COLO829 (cell line): Measurements from ENCODE around the gene BMP7.

Experiments used
- DNase-seq: peaks from one replicate; pipeline ENCODE4 v3.0.0; 2012; ENCODE audit warnings: low spot score

Gene BMP7

DNA sequence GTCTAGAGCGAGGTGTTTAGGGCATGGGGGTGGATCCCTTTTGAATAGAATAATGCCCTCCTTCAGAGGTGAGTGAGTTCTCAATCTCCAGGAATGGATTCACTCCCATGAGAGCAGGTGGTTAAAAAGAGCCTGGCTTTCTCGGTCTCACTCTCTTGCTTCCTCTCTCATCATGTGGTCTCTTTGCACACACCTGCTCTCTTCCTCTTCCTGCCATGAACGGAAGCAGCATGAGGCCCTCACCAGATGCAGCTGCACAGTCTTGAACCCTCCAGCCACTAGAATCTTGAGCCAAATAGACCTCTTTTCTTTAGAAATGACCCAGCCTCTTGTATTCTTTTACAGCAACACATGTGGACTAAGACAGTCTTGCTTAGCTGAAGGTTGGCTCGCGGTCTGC lies 119.3 kb downstream of the BMP7 start:
- no peak for DNase-seq

DNA sequence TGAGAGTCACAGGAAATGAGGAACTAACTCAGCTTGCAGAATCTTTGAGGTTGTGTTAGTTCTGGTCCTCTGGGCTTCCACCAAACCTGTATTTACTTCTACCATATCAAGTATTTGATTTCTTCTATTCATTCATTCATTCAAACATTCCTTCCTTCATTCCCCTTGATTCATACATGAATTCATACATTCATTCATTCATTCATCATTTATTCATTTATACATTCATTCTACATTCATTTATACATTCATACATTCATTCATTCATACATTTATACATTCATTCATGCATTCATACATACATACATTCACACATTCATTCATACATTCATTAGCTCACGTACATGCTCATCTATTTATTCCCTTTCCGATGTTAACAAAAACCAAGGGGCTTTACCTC lies 120.3 kb downstream of the BMP7 start:
- no peak for DNase-seq

- no peak for DNase-seq
Observed at GRCh38 chr20:57145089-57145631, 121.3 kb downstream of the BMP7 start.

- no peak for DNase-seq
Observed at GRCh38 chr20:57143173-57143572, 123.3 kb downstream of the BMP7 start.

- no peak for DNase-seq
Observed at GRCh38 chr20:57142667-57143066, 123.8 kb downstream of the BMP7 start.

- no peak for DNase-seq
Observed at GRCh38 chr20:57141492-57141891, 124.9 kb downstream of the BMP7 start.

DNA sequence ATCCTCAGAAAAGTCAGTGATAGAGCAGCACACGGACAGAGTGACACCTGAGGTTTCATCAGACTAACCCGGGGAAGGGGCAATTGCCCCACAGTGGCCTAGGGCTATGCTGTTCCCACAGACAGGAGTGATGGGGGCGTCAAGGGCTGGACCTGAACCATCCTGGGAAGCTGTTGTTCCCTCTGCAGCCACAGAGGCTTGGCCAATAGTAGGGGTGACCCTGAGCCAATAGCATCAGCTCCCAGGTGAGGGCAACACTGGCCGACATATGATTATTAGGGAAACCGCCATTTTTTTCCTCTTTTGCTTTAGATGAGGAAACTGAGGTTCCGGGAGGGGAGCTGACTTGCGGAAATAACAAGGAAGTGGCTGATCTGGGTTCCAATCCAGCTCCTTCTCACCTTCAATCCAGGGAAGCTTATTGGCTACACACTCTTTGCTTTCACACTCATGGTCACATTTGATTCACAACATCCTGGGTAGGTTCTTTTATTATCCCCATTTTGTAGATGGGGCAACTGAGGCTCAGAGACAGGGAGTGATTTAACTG lies 126.0 kb downstream of the BMP7 start:
- no peak for DNase-seq

DNA sequence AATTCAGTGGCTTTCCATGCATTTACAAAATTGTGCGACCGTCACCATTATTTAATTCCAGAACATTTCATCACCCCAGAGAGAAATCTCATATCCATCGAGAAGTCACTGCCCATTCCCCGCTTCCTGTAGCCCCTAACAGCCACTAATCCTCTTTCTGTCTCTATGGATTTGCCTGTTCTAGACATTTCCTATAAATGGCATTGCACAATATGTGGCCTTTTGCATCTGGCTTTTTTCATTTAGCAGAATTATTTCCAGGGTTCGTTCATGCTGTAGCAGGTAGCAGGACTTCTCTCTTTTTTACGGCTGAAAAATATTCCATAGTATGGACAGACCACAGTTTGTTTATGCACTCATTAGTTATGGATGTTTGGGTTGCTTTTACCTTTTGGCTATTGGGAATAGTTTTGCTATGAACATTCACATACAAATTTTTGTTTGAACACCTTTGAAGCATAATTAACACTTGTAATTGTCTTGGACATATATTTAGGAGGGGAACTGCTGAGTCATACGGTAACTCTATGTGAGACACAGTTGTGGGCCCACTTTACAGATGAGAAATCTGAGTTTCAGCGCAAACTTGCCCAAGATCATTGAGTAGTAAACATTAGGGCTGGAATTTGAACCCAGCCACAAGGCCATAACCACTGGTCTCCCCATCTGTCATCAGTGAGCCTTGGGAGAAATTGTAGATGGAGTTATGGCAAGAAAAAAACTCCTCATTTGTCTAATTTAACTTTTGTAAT lies 126.9 kb downstream of the BMP7 start:
- DNase-seq: no peak

- no peak for DNase-seq
Observed at GRCh38 chr20:57138198-57138995, 128.0 kb downstream of the BMP7 start.

DNA sequence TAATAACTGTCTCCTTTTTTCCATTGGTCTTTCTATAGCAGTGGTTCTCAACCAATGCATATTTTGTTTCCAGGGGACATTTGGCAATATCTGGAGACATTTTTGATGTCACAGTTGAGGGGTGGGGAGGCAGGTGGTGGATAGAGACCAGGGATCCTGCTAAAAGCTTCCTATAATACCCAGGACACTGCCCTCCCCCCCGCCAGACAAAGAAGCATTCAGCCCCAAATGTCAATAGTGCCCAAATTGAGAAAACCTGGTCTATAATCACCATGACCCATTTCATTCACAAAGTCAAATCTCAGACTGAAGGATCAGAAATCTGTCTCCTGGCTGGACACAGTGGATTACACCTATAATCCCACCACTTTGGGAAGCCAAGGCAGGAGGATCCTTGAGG lies 128.8 kb downstream of the BMP7 start:
- no peak for DNase-seq

- no peak for DNase-seq
Observed at GRCh38 chr20:57136734-57137133, 129.7 kb downstream of the BMP7 start.

- DNase-seq: no peak
Observed at GRCh38 chr20:57135875-57136274, 130.6 kb downstream of the BMP7 start.

DNA sequence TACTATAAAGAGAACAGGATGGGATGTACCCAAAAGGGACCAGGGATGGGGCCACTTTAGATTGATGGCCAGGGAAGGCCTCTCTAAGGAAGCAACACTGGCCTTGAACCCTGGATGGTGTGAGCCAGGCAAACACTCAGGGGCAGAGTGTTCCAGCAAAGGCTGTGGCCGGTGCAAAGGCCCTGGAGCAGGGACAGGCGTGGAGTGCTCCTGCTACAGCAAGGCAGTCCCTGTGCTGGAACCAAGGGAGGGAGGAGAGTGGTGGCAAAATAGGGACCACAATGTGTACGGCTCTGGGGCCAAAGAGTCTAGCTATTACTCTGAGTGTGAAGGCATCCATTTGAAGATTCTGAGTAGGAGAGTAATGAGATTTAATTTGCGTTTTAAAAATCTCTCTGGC lies 131.6 kb downstream of the BMP7 start:
- DNase-seq: no peak

- DNase-seq: no peak
Observed at GRCh38 chr20:57133926-57134650, 132.4 kb downstream of the BMP7 start.

DNA sequence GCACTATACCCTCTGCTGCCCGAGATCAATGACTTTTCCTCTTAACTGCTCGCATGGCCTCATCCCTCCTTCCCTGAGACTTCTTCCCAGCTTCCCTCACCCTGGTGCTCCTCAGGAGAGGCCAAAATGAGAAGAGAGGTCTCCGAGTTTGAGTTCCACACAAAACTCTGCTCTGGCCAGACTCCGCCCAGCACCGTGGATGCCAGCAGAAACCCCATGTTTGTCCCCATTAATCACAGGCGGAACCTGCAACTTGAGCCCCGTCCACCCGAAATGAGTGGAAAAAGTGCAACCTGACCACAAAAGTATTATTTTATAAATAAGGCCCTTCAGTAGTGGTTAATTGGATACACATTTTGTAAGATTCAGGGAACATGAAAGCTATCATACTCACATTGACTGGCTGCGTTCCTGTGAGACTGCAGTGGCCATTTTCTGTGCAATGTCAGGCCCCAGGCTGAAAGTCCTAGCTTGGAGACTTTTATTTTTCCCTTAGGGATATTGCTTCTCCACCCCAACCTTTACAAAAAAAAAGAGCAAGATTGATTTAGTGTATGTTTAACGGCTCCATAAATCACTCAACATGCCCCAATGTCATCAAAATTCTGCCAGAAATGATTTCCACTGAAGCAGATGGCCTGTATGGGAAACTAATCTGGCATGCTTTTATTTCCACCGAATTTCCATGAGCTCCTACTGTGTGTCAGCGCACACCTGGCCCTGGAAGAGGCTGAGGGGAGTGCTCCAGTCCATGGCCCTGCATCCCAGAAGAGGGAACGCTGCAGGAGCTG lies 134.6 kb downstream of the BMP7 start:
- DNase-seq: no peak

GRCh38 chr20:57131077-57131476 lies 135.4 kb downstream of the BMP7 start:
- DNase-seq: no peak

- no peak for DNase-seq
Observed at GRCh38 chr20:57130160-57130772, 136.2 kb downstream of the BMP7 start.

DNA sequence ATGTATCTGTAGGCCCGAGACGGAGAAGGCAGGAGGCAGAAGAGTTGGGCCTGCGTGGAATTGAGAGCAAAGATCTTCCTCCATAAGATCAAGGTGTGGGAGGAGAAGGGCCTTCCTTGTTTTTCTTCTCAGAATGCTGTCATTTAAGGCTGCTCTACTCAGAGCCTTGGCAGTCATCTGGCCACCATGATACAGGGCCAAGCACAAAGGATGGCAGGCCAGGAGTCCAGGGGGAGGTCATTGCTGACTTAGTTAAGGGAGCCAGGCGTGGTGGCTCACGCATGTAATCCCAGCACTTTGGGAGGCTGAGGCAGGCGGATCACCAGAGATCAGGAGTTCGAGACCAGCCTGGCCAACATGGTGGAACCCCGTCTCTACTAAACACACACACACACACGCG lies 137.1 kb downstream of the BMP7 start:
- no peak for DNase-seq

DNA sequence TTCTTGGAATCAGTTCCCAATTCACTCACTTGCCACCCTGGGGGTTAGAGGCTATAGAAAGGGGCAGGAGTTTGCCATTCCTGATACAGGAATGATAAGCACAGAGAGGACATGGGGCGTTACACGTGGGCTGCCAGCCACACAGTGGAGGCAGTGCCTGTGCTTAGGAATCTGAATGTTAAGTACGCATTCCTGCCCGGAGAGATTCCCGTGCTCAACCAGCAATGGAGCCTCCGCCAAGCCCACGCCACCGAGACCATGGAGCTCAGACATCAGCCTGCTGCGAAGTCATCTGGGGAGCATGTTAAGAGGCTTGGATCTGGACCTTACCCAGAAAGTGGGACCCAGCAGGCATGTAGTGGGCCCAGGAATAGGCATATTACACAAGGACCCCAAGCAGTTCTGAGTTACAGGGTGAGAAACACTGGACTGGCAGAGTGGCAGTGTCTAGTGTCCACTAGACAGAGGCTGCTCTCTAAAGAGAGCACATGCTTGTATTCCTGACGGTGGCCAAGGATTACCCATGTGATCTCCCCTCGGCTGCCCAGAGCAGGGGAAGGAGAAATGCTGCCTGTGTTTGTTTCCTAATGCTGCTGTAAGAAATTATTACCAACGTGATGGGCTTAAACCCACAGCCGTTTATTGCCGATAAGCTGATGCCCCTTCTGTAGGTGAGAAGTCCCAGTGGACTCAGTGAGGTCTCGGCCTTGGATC lies 138.2 kb downstream of the BMP7 start:
- DNase-seq: no peak

DNA sequence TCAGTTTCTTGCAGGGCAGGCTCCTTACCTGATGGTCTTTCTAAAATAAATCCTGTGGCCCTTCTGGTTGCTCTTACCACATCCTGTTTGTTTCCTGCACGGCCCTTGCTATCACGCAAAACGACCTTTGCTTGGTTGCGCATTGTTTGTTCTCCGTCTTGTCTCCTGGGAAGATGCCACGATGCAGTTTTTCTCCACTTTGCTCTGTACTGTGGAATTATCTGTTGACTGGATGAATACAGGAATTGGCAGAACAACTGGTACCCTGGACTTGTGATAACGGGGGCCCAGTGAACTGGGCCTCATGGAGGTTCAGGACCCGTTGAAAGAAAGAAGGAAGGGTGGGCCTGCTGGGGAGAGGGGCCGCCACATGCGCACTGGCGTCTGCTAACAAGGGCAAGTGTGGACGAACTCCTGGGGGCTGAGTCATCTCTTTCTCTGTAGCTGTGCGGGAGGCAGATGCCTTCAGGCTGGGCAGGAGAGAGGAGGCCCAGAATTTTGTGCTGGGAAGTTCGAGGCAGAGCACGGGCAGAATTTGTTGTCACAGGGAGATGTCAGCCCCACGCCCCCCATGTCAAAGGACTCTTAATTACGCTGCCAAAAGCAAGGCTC lies 139.9 kb downstream of the BMP7 start:
- no peak for DNase-seq
